KG1 (cell line): ENCODE data around the gene RNASET2.

Source experiments
- DNase-seq: peaks from one replicate; lab custom pipeline; 2025; lab: John Stamatoyannopoulos, UW

Gene RNASET2, protein sequence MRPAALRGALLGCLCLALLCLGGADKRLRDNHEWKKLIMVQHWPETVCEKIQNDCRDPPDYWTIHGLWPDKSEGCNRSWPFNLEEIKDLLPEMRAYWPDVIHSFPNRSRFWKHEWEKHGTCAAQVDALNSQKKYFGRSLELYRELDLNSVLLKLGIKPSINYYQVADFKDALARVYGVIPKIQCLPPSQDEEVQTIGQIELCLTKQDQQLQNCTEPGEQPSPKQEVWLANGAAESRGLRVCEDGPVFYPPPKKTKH

GRCh38 chr6:166956444-166957086 is at the start of gene RNASET2:
RNASET2 (minus strand) TSS chr6:166956550; CDS start chr6:166956182, 368 bp downstream.
- peak; percentile 81 for DNase-seq

- no peak for DNase-seq
These were observed 49.2 kb upstream of the RNASET2 start for GRCh38 chr6:167005350-167006159.

GRCh38 chr6:167000759-167001158 is 44.4 kb upstream of the RNASET2 start:
- no peak for DNase-seq

DNA sequence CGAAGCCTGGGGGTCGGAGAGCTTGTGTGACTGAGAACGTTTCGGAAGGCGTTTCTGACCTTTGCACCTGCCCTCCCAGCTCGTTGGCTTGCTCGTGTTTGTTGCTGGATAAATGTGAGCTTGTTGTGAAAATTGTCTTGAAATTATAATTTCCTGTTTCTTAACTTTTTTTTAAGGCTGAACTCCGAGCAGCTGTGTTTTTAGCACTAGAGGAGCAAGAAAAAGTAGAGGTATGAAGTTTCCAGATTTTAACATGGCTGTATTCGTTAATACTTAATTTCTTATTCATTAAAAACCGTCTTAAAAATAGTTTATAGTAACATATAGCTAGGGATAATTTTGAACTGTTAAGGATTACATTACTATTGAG is 43.5 kb upstream of the RNASET2 start:
- DNase-seq: no peak

- peak; percentile 92 for DNase-seq
These were observed 43.0 kb upstream of the RNASET2 start, which contains the start of gene CEP43 for GRCh38 chr6:166999145-166999883. CEP43 (plus strand) TSS chr6:166999397; CDS start chr6:166999413, 16 bp downstream.

DNA sequence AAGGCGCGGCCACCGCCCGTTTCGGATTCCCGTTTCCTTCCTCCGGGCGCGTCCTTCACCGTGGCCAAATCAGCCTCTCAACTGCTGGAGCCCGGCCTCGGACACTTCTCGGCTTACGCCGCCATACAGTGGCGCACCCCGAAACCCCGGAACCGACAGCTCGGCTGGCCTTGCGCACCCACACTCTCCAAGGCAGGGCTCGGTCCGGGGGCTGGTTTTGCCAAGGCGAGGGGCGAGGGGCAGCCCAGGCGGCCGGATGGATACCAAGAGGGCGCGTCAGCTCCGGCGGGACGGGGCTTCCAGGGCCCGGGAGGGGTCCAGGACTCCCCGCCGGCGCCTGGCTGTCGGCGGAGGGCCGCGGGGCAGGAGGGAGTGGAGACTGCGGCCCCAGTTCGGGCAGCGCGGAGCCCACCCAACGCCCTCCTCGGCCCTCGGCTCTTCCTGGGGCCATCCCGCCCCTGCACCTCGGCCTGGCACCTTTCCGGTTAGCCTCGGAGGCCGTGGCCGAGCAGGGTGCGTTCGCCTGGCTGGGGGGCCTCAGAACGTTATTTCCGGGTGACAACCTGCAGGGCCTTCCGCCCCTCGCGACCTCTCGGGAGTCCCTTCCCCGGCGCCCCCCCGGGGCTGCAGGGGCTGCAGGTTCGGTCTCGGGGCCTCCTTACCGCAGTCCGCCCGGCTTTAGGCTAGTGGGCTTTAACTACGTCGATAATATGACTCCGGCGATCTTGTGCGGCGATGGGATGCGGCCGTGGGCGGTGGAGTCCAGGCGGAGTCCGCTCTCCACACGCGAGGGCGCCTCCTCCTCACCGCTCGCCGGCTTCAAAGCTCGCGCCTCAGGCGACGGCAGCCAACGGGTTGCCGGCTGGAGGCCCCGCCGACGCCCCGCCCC is 42.1 kb upstream of the RNASET2 start:
- DNase-seq: peak; percentile 44

DNA sequence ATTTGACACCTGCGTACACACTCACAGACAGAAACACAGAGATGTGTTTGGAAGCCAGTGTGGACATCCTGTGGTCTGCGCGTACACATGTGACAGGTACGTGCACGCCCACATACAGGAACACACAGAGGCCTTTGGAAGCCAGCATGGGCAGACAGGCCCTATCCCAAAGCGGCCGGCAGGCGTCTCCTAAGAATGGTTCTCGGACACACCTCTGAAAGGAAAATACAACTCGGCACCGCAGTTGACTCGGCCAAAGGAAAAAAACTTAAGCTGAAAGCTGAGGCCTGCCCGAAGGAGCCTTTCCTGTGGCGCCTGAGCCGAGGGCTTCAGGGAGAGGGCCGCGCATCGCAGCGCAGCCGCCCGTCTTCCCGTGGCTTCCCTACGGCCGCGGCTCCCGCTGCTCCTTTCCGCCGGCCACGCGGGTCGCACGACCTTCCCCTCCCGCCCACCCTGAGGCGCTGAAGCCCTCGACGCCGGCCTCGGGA is 41.5 kb upstream of the RNASET2 start:
- DNase-seq: peak; percentile 49

DNA sequence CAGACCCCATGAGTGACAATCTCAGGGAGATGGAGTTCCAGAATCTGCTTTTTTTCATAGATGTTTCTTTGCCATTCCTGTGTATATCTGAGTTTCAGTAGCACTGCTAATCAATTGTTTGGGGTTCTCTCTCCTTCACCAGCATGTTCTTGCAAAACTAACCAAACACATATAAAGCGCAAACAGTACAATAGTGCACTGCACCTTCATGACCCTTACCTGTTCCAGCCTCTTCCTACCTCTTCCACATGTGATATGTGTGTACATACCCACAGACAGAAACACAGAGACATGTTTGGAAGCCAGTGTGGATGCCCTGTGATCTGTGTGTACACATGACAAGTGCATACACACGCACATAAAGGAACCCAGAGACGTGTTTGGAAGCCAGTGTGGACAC is 41.0 kb upstream of the RNASET2 start:
- DNase-seq: no peak

DNA sequence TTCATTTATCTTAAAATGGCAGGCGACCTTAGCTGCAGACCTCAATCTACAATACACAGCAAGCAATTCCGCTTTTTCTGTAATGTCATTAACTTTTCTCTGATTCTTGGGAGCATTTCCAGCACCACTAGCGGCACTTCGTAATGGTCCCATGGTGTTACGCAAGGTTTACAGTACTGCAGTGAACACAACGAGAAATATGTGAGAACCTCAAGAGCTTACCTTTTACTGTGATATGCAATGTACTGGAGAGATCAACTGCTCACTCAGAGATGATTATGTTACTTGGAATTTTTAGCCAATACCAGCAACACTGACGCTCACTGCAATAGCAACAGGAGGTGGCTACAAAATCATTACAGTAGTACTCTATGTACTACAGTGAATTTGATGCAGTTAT is 40.1 kb upstream of the RNASET2 start:
- no peak for DNase-seq

GRCh38 chr6:166989427-166990032 is 33.2 kb upstream of the RNASET2 start:
- DNase-seq: peak; percentile 32

DNA sequence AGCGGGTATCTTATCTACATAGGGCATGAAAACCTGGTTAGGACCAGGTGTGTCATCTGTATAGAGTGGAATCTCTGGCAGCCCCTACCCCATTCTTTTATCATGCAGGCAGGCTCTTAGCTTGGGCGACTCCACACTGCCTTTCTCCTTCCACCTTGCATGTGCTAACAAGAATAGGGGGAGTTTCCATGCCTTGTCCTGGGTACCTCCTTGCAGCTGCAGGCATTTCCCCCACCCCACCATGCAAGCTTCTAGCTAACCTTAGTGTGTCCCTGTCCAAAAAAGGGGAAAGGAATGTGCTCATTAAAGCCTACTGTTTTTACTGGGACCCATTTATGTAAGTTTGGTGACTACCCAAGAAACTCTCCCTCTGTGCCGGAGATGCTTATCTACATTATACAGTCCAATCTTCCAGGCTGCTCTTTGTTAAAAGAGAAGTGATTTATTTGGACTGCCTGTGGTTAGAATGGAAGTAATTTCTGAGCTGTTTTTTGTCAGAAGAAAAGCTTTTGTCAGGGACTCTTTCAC is 32.4 kb upstream of the RNASET2 start:
- no peak for DNase-seq

DNA sequence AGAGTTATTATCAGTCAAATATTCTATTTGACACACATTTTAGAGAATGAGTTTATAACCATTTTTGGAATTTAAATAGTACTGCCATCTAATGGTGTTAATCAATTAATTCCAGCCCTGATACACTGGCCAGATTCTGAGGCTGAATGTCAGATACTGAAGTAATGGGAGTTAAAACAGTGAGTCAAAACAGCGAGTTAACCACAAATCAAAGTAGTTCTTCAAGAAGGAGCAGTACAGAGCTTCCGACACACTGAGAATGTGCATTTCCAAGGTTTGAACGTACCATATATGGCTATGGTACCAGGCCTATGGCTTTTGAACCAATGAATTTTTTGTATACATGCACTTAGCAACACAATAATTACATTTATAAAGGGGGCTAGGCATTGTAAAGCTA is 31.6 kb upstream of the RNASET2 start:
- no peak for DNase-seq

DNA sequence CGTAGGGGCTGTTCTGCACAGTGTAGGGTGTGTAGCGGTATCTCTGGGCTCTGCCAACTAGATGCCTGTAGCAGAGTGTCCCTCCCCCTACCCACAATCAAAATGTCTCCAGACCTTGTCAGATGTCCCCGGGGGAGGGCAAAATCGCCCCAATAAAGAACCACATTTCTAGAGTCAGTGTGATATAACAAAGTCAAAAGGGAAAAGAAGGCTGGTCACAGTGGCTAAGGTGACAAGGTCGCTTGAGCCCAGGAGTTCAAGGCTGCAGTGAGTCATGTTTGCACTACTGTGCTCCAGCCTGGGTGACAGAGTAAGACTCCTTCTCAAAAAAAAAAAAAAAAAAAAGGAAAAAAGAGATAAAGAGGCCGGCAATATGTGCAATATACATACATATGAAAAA is 31.1 kb upstream of the RNASET2 start:
- no peak for DNase-seq

DNA sequence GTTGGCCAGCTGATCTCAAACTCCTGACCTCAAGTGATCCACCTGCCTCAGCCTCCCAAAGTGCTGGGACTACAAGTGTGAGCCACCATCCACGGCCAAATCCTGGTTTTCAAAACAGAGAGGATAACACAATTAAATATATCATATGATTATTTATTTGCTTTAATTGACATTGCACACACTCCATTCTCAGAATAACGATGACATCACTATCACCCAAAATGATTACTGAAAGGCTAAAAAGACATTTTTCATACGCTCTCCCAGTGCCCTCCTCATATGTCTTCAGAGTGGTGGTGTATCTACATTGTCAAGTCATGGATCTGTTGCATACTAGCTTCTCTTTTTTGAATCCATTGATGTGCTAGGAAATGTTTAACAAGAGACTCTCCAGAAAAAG is 24.4 kb upstream of the RNASET2 start:
- no peak for DNase-seq

DNA sequence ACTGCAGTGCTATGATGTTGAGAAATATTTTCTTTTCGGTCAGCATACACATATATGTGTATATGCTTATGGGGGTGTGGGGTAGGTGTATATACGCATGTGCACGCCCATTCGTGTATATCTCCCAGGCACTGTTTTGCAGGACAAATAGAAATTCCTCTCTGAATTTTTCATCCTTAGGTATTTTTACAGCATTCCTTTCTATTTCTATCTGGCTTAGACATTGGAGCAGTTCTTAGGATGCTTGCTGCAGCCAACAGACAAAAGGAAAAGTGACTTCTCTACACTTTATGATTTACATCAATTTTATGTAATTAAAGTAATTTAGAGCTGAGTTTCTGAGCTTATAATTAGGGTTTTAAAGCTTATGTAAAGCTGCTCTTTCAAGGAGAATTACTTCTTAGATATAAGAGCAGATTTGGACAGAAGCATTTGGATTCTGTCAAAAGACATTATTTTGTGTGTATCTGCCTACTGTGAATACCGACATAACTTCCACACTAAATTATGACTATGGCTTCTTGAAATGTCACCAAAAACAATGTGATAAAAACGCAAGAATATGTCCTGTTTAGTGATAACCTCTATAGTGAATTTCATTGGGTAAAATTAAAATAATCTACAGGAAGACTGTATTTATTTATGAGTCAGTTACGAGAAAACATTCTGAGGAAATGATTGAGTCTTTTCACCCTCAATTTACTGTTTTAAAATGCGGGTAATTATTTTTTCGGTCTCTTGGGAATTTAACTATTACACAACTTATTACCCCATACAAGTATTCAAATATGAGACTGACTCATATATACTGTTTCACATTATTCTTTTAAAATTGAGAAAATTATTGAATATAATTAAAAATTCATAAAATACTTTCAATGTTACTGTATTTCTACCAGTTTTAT is 21.5 kb upstream of the RNASET2 start:
- DNase-seq: no peak

DNA sequence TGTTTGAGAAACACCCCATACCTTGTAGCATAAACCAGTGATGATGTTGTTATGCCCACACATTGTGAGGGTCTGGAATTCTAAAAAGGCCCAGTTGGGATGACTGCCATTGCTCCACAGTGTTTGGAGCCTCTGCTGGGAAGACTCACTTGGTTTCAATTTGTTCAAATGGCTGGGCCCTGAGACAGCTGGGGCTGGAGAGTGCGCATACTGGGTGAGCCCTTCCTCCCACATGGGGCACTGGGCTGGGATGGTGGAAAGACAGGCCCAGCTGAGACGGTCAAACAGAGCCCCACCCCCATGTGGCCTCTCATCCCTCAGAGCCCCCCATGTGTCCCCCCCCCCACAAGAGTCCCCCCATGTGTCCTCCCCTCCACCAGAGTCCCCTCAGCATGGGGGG is 20.3 kb upstream of the RNASET2 start:
- no peak for DNase-seq

- DNase-seq: no peak
These were observed 15.8 kb upstream of the RNASET2 start for GRCh38 chr6:166972101-166972500.

- DNase-seq: no peak
These were observed 14.9 kb upstream of the RNASET2 start for GRCh38 chr6:166971271-166971670.

GRCh38 chr6:166970776-166971175 is 14.4 kb upstream of the RNASET2 start:
- no peak for DNase-seq
